ENCODE results near the gene PTPRN2. TPM values are rescaled to one million over a fixed set of nuclear protein-coding genes. Genes with fewer than 3 reads are reported as not detected.

Gene PTPRN2
- total RNA-seq, 4 donors from 2014 or later, result 6.6 to 10.7 (median 8.2) TPM

GRCh38 chr7:157619753-157620525 is 967.7 kb downstream of the PTPRN2 start:
- Histone ChIP-seq H3K4me3 (no peak overlapping the region), H3K4me1 (no peaks in the 10 kb centered on the region), H3K9me3 (peaks cover 0 to 6% (median 0%) of the 10 kb centered on the region in 4 donors), H3K27me3 (no peaks in the 10 kb centered on the region), H3K27ac (no peak overlapping the region), H3K36me3 (no peaks in the 10 kb centered on the region)
- TF ChIP-seq POLR2A (IDR thresholded peaks at IDR 0.05), result no peak
- no peak for TF ChIP-seq CTCF (IDR thresholded peaks at IDR 0.05)
- no peak for TF ChIP-seq EP300 (IDR thresholded peaks at IDR 0.05)
- WGBS, 2 donors, result 79 to 89% methylated on average over 26 of the region's 26 CpGs
- no peak for DNase-seq (ENCODE audit: low spot score in 2 of 2)

GRCh38 chr7:157618823-157619606 is 968.6 kb downstream of the PTPRN2 start:
- TF ChIP-seq CTCF (IDR thresholded peaks at IDR 0.05) (no peak), POLR2A (IDR thresholded peaks at IDR 0.05) (no peak), EP300 (IDR thresholded peaks at IDR 0.05) (no peak)
- WGBS, 2 donors, result 80 to 88% methylated on average over 15 to 21 of the region's 21 CpGs
- Histone ChIP-seq H3K36me3 (no peaks in the 10 kb centered on the region), H3K9me3 (peaks cover 0 to 6% (median 0%) of the 10 kb centered on the region in 4 donors), H3K4me1 (peaks cover 0 to 4% (median 0%) of the 10 kb centered on the region in 4 donors), H3K4me3 (no peak overlapping the region), H3K27me3 (no peaks in the 10 kb centered on the region), H3K27ac (no peak overlapping the region)
- no peak for DNase-seq (ENCODE audit: low spot score in 2 of 2)

GRCh38 chr7:157618091-157618726 is 969.4 kb downstream of the PTPRN2 start:
- Histone ChIP-seq H3K27ac (no peak overlapping the region), H3K27me3 (no peaks in the 10 kb centered on the region), H3K9me3 (peaks cover 0 to 8% (median 0%) of the 10 kb centered on the region in 4 donors), H3K36me3 (no peaks in the 10 kb centered on the region), H3K4me3 (no peak overlapping the region), H3K4me1 (peaks cover 0 to 12% (median 0%) of the 10 kb centered on the region in 4 donors)
- TF ChIP-seq EP300 (IDR thresholded peaks at IDR 0.05), result no peak
- no peak for TF ChIP-seq POLR2A (IDR thresholded peaks at IDR 0.05)
- no peak for TF ChIP-seq CTCF (IDR thresholded peaks at IDR 0.05)
- 92 to 93% methylated on average over 24 to 26 of the region's 26 CpGs for WGBS, 2 donors
- no peak for DNase-seq (ENCODE audit: low spot score in 2 of 2)

- Histone ChIP-seq H3K4me3 (no peak overlapping the region), H3K4me1 (peaks cover 0 to 14% (median 0%) of the 10 kb centered on the region in 4 donors), H3K27ac (no peak overlapping the region), H3K36me3 (no peaks in the 10 kb centered on the region), H3K9me3 (peaks cover 0 to 14% (median 0%) of the 10 kb centered on the region in 4 donors), H3K27me3 (peaks cover 0 to under 1% of the 10 kb centered on the region in 2 donors)
- WGBS, 2 donors, result 91 to 94% methylated on average over 12 to 15 of the region's 19 CpGs
- no peak for DNase-seq (ENCODE audit: low spot score in 2 of 2)
- TF ChIP-seq CTCF (IDR thresholded peaks at IDR 0.05) (no peak), POLR2A (IDR thresholded peaks at IDR 0.05) (no peak), EP300 (IDR thresholded peaks at IDR 0.05) (no peak)
Observed at GRCh38 chr7:157617401-157617800, 970.2 kb downstream of the PTPRN2 start.
